ENCODE measurements around the gene LRP1.

LRP1 gene

GRCh38 chr12:57223191-57224165, 95.2 kb downstream of the LRP1 start:
- TF ChIP-seq POLR2A (IDR thresholded peaks at IDR 0.05; ENCODE audit: low read depth, low read length): no peak
- no peak for DNase-seq (ENCODE audit: insufficient read length, low spot score)
- FAIRE-seq: no peak

GRCh38 chr12:57224278-57224972, 96.1 kb downstream of the LRP1 start:
- no peak for TF ChIP-seq POLR2A (IDR thresholded peaks at IDR 0.05; ENCODE audit: low read depth, low read length)
- DNase-seq (ENCODE audit: insufficient read length, low spot score): no peak
- no peak for FAIRE-seq

DNA sequence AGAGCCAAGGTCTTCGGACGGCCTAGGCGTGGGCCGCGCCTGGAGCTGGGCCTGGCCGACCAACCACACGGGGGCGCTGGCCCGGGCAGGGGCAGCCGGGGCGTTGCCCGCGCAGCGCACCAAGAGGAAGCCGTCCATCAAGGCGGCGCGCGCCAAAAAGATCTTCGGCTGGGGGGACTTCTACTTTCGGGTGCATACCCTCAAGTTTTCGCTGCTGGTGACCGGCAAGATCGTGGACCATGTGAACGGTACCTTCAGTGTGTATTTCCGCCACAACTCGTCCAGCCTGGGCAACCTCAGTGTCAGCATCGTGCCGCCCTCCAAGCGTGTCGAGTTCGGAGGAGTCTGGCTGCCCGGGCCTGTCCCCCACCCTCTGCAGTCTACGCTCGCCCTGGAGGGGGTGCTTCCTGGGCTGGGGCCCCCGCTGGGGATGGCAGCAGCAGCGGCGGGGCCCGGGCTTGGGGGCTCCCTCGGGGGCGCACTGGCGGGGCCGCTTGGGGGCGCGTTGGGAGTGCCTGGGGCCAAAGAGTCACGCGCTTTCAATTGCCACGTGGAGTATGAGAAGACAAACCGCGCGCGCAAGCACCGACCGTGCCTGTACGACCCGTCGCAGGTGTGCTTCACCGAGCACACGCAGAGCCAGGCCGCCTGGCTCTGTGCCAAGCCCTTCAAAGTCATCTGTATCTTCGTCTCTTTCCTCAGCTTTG, 96.8 kb downstream of the LRP1 start:
- no peak for FAIRE-seq
- no peak for TF ChIP-seq POLR2A (IDR thresholded peaks at IDR 0.05; ENCODE audit: low read depth, low read length)
- no peak for DNase-seq (ENCODE audit: insufficient read length, low spot score)

GRCh38 chr12:57225680-57226210, 97.5 kb downstream of the LRP1 start:
- no peak for TF ChIP-seq POLR2A (IDR thresholded peaks at IDR 0.05; ENCODE audit: low read depth, low read length)
- no peak for FAIRE-seq
- no peak for DNase-seq (ENCODE audit: insufficient read length, low spot score)

DNA sequence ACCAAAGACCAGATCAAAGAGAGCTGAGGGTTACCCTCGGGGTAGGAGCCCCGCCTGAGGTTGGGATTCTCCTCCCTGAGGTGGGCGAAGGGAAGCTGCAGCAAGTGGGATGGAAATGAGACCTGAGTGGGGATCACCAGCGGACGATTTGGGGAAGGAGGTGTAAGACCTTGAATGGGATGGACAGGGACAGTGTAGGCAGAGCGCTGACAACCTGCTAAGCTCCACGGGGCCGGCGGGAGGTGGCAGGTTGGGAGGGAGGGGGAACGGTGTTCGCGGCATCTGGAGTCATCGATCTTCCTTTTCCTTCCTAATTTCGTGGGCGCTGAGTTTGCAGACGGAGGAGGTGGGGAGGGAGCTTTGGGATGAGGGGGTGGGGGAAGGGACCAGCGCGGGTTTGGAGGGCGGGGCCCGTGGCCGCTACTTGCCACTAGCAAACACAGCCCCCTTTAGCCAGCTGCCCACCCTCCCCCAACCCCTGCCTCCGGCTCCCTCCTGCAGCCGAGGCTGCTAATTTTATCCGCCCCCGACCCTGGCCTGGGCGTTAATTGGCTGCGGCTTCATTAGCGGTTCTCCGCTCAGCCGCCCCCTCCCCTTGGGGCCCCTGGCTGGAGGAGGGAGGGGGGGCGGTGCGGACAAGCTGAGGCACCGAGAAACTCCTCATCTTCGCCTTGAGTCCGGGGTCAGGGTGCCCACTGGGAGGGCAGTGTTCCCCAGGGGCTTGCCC, 98.5 kb downstream of the LRP1 start:
- no peak for TF ChIP-seq POLR2A (IDR thresholded peaks at IDR 0.05; ENCODE audit: low read depth, low read length)
- no peak for FAIRE-seq
- DNase-seq (ENCODE audit: insufficient read length, low spot score): no peak

- FAIRE-seq (no peak), DNase-seq (ENCODE audit: insufficient read length, low spot score) (no peak)
- TF ChIP-seq POLR2A (IDR thresholded peaks at IDR 0.05; ENCODE audit: low read depth, low read length): no peak
These were observed 99.2 kb downstream of the LRP1 start for GRCh38 chr12:57227315-57228115.

DNA sequence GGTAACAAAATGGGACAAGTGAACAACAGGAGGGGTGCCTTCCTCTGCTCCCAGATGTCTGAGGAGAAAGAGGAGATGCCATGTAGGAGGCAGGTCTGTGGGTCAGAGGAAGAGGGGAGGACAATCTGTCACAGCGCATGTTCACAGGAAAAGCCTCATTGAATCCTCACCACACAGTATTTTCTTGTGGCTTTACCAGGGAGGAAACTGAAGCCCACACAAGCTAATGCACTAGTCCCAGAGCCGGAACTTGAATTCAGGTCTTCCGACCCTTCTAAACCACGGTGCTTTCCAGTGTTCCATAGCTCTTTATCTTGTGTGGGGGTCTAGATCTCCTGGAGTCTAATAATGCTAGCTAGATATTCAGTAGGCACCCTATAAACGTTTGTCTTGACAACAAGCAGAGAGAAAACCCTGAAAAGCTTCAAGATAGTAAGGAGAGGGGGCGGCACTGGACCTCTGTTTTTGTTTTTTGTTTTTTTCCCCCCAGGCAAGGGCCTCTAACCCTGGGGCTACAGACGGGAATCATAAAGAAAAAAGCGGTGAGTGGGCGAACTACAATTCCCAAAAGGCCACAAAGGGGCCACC, 100.9 kb downstream of the LRP1 start:
- no peak for FAIRE-seq
- TF ChIP-seq POLR2A (IDR thresholded peaks at IDR 0.05; ENCODE audit: low read depth, low read length): no peak
- no peak for DNase-seq (ENCODE audit: insufficient read length, low spot score)

GRCh38 chr12:57229634-57230380, 101.5 kb downstream of the LRP1 start, which contains the start of gene SHMT2:
Gene SHMT2, plus strand, starts transcription at chr12:57229711. Its CDS starts 68 bp downstream, at chr12:57229779.
- TF ChIP-seq POLR2A (IDR thresholded peaks at IDR 0.05; ENCODE audit: low read depth, low read length): peak; percentile 46
- DNase-seq (ENCODE audit: insufficient read length, low spot score): peak; percentile 99
- FAIRE-seq: peak; percentile 75

DNA sequence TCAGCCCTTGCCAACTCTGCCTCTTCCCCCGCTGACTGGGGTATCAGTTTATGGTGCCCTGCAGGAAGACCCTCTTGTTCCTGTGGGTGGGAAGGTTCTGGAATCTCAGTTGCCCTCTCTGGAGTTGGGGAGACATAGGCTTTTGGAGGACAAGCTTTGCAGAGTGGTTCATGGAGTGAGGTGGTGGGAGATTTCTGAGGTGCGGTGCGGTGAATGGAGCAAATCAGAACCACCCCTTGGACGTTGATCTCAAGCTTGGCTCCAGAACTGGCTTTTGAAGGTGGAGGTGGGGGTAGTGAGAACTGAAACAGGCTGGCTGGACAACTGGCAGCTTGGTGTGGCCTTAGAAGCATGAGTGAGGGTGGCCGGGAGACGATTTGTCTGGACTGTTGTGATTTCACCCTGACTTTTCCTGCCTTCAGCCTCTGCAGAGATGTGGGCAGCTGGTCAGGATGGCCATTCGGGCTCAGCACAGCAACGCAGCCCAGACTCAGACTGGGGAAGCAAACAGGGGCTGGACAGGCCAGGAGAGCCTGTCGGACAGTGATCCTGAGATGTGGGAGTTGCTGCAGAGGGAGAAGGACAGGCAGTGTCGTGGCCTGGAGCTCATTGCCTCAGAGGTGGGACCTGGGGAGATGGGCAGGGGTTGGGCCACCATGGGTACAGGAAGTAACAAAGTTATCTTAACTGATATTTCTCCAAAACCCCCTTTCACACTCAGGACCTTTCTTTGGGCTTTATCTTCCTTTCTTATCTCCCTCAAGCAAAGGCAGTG, 102.3 kb downstream of the LRP1 start:
- FAIRE-seq: no peak
- TF ChIP-seq POLR2A (IDR thresholded peaks at IDR 0.05; ENCODE audit: low read depth, low read length): no peak
- DNase-seq (ENCODE audit: insufficient read length, low spot score): no peak

GRCh38 chr12:57231276-57232021, 103.2 kb downstream of the LRP1 start:
- no peak for FAIRE-seq
- no peak for TF ChIP-seq POLR2A (IDR thresholded peaks at IDR 0.05; ENCODE audit: low read depth, low read length)
- no peak for DNase-seq (ENCODE audit: insufficient read length, low spot score)
